HEK293T (cell line): ENCODE data around the gene MORN3.
"Not testable (repeated sequence)": the region's sequence is repeated elsewhere in the genome, so short reads cannot be mapped to it uniquely, and the experiment has no call there.

ENCODE experiments used
- CTCF ChIA-PET: fragments of 350-600 bp; formaldehyde crosslinking; extraction: SDS; loops from one replicate; lab custom pipeline; 2021; ENCODE audit warnings: antibody characterized with exemption, inconsistent platforms; lab: Yijun Ruan, JAX
- POLR2A ChIA-PET: fragments of 350-600 bp; formaldehyde crosslinking; extraction: SDS; loops from one replicate; lab custom pipeline; 2020; ENCODE audit warnings: antibody characterized with exemption, inconsistent platforms; lab: Yijun Ruan, JAX
- DNase-seq: peaks from one replicate; pipeline ENCODE4 v3.0.0; 2012; ENCODE audit warnings: mixed read lengths; ENCODE audit errors: extremely low spot score
- ARNT ChIP-seq: fragments of 450-650 bp; IDR thresholded peaks from 2 replicates; pipeline ENCODE4 v1.6.1; 2017; ENCODE audit warnings: mild to moderate bottlenecking
- BHLHE40 ChIP-seq: fragments of 450-650 bp; IDR thresholded peaks from 2 replicates; pipeline ENCODE4 v1.6.1; 2016; ENCODE audit warnings: mild to moderate bottlenecking, moderate library complexity, borderline replicate concordance
- CTBP1 ChIP-seq: fragments of 450-650 bp; IDR thresholded peaks from 2 replicates; pipeline ENCODE4 v1.6.1; 2016; ENCODE audit warnings: borderline replicate concordance
- ELF4 ChIP-seq: fragments of 450-650 bp; IDR thresholded peaks from 2 replicates; pipeline ENCODE4 v1.6.1; 2017; ENCODE audit warnings: antibody characterized with exemption
- FOXA1 ChIP-seq: fragments of 450-650 bp; IDR thresholded peaks from 2 replicates; pipeline ENCODE4 v1.6.1; 2016; ENCODE audit warnings: mild to moderate bottlenecking
- FOXK2 ChIP-seq: fragments of 450-650 bp; IDR thresholded peaks from 2 replicates; pipeline ENCODE4 v1.6.1; 2016; ENCODE audit warnings: mild to moderate bottlenecking
- FOXM1 ChIP-seq: fragments of 450-650 bp; IDR thresholded peaks from 2 replicates; pipeline ENCODE4 v1.6.1; 2017; ENCODE audit warnings: mild to moderate bottlenecking, borderline replicate concordance
- HDGF ChIP-seq: fragments of 450-650 bp; IDR thresholded peaks from 2 replicates; pipeline ENCODE4 v1.6.1; 2017; ENCODE audit warnings: antibody characterized with exemption, borderline replicate concordance
- L3MBTL2 ChIP-seq: fragments of 450-650 bp; conservative IDR thresholded peaks from 2 replicates; pipeline ENCODE4 v1.6.1; 2016; ENCODE audit warnings: mild to moderate bottlenecking
- LEF1 ChIP-seq: fragments of 450-650 bp; IDR thresholded peaks from 2 replicates; pipeline ENCODE4 v1.6.1; 2017; ENCODE audit warnings: mild to moderate bottlenecking, borderline replicate concordance
- NFRKB ChIP-seq: fragments of 450-650 bp; IDR thresholded peaks from 2 replicates; pipeline ENCODE4 v1.6.1; 2016; ENCODE audit warnings: mild to moderate bottlenecking, moderate library complexity
- SP1 ChIP-seq: fragments of 450-650 bp; IDR thresholded peaks from 2 replicates; pipeline ENCODE4 v1.6.1; 2017
- SUZ12 ChIP-seq: fragments of 450-650 bp; IDR thresholded peaks from 2 replicates; pipeline ENCODE4 v1.6.1; 2016; ENCODE audit warnings: mild to moderate bottlenecking
- TARDBP ChIP-seq: fragments of 450-650 bp; IDR thresholded peaks from 2 replicates; pipeline ENCODE4 v1.6.1; 2016
- ZNF384 ChIP-seq: fragments of 450-650 bp; IDR thresholded peaks from 2 replicates; pipeline ENCODE4 v1.6.1; 2016
- TF ChIP-seq, protein P1 (sequence below): fragments of 450-650 bp; IDR thresholded peaks from 2 replicates; pipeline ENCODE4 v1.6.1; 2016

Gene MORN3

DNA sequence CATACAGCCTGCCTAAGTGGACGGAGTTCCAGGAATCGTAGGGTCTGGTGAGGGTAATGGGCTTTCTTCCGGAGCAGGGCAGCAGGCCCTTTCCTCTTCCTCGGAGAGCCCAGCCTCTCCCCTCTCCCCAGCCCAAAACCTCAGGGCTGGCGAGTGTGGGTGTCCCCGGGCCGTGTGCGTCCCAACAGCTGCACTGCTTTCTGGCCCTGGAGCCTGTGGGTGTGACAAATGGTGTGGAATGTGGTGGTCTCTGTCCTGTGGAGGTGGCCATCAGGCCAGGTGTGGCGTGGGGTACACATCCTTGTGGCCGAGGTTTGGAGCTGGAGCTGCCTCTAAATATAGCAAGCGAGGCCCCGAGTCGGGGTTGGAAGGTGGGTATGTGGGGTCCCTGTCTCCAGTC lies 34.6 kb downstream of the MORN3 start:
- ChIA-PET CTCF (interaction anchor here (2.6 kb wide), 1 partner anchor 34 kb away, joined by 8 read pairs; no protein-coding TSS in a partner anchor), POLR2A (interaction anchor here (2.9 kb wide), 1 partner anchor 8 kb away, joined by 11 read pairs; the partner anchor contains the start of gene ORAI1)
- no peak for TF ChIP-seq LEF1
- TF ChIP-seq L3MBTL2: no peak
- DNase-seq: no peak

DNA sequence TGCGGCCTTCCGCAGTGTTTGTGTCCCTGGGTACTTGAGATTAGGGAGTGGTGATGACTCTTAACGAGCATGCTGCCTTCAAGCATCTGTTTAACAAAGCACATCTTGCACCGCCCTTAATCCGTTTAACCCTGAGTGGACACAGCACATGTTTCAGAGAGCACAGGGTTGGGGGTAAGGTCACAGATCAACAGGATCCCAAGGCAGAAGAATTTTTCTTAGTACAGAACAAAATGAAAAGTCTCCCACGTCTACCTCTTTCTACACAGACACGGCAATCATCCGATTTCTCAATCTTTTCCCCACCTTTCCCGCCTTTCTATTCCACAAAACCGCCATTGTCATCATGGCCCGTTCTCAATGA lies 35.6 kb downstream of the MORN3 start:
- DNase-seq, CTCF ChIA-PET: not testable (repeated sequence)
- POLR2A ChIA-PET: interaction anchor here (1.3 kb wide), 1 partner anchor 52 kb away, joined by 3 read pairs; no protein-coding TSS in a partner anchor

DNA sequence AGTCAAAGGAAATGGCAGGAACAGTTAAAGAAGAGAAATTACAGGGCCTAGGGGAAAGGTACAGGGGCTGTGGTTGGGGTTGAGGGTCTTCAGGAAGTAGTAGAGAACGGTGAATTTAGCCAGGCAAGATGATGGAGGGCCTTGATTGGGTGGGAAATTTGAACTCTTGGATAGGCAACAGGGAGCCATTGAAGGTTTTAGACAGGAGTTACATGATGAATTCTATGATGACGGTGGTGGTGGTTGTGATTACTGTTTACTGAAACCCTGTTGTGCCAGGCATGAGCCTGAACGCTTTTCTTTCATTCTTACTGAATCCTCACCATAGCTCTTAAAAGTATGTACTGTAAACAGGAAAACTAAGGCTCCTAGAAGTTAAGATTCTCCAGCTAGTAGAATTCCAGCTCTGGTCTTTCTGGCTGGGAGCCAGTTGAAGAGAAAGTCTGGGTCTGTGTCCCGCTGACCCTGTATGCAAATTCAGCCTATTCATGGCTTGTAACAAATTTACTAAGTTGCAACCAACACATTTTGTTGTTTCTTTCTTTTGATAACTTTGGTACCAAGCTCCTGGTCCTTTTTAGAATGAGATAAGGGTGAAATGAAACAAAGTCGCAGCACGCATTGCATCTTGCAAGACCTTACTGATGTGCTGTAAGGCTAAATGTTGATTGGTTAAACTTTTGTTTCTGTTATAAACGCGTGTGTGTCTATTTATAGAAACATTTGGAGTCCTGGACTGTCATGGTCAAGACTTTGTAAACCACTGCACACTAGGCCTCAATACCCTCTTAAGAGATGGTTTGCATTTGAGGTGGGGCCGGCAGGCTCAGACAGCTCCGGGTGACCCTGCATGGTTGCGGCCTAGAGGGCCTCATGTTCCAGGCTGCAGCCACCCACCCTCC lies 37.1 kb downstream of the MORN3 start:
- CTCF ChIA-PET: no interaction called here
- no peak for TF ChIP-seq HDGF
- no peak for TF ChIP-seq ZNF384
- TF ChIP-seq ARNT: no peak
- TF ChIP-seq L3MBTL2: no peak
- no peak for TF ChIP-seq SP1
- TF ChIP-seq FOXA1: no peak
- TF ChIP-seq, protein P1, sequence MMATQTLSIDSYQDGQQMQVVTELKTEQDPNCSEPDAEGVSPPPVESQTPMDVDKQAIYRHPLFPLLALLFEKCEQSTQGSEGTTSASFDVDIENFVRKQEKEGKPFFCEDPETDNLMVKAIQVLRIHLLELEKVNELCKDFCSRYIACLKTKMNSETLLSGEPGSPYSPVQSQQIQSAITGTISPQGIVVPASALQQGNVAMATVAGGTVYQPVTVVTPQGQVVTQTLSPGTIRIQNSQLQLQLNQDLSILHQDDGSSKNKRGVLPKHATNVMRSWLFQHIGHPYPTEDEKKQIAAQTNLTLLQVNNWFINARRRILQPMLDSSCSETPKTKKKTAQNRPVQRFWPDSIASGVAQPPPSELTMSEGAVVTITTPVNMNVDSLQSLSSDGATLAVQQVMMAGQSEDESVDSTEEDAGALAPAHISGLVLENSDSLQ: no peak
- TF ChIP-seq ELF4: no peak
- TF ChIP-seq LEF1: no peak
- no peak for TF ChIP-seq BHLHE40
- no peak for TF ChIP-seq FOXK2
- TF ChIP-seq FOXM1: no peak
- no peak for TF ChIP-seq CTBP1
- no peak for TF ChIP-seq NFRKB
- TF ChIP-seq SUZ12: no peak
- POLR2A ChIA-PET: interaction anchor here (1.0 to 1.3 kb wide), 2 partner anchors 32 to 51 kb away, joined by 3 read pairs; no protein-coding TSS in a partner anchor
- DNase-seq: no peak

DNA sequence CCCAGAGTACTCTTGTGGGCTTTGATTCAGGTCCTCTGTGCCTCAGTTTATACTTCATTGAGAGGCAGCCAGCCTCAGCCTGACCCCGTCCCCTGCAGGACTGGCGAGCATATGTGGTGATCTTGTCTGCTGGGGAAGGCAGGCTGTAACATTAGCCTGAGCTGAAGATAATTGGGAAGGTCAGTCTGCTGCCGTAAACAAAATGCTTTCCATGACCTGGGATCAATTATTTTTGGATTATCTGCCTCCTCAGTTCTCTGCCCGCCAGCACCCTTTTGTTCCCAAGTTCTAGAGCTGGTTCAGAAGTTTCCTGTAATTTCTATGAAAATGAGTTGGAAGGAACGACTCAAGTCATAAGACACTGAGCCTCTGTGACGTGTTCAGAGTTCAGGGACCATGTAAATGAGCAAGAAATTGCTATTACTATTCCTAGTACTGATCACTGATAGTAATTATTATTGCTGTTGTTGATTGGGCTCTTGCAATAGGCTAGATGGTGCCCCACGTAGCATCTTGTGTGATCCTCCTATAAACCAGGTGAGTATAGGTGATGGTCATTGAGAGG lies 38.6 kb downstream of the MORN3 start:
- ChIA-PET POLR2A (no interaction called here), CTCF (no interaction called here)
- TF ChIP-seq FOXM1: no peak
- TF ChIP-seq, protein P1: no peak
- no peak for TF ChIP-seq FOXA1
- no peak for TF ChIP-seq ARNT
- no peak for TF ChIP-seq LEF1
- no peak for TF ChIP-seq NFRKB
- no peak for TF ChIP-seq FOXK2
- no peak for TF ChIP-seq CTBP1
- TF ChIP-seq ZNF384: no peak
- no peak for TF ChIP-seq BHLHE40
- no peak for TF ChIP-seq HDGF
- no peak for TF ChIP-seq ELF4
- no peak for TF ChIP-seq SP1
- no peak for TF ChIP-seq TARDBP
- no peak for TF ChIP-seq SUZ12
- no peak for TF ChIP-seq L3MBTL2
- no peak for DNase-seq

DNA sequence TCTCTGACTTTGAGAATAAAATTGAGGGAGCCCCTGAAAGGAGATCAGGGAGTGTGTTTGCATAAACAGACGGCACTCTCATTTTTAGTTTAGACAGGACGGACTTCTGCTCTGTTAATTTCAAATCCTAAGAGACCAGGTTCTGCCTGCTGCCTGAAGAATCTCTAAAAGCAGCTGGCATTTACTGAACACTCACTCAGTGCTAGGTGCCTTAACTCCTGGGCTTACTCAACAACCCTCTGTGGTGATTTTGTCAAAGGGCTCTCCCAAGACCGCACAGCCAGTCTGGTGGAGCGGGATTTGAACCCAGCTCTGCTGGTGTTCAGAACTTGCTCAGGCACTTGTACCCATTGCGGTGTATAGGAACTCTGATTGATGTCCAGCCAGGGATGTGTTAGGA lies 40.9 kb downstream of the MORN3 start:
- TF ChIP-seq FOXK2: no peak
- no peak for TF ChIP-seq ZNF384
- no peak for TF ChIP-seq ARNT
- TF ChIP-seq, protein P1: no peak
- no peak for TF ChIP-seq ELF4
- TF ChIP-seq LEF1: no peak
- no peak for TF ChIP-seq FOXM1
- no peak for DNase-seq
- POLR2A ChIA-PET: interaction anchor here (0.9 to 2.0 kb wide), 3 partner anchors 29 to 228 kb away, joined by 3 to 5 read pairs (median 3); no protein-coding TSS in a partner anchor

DNA sequence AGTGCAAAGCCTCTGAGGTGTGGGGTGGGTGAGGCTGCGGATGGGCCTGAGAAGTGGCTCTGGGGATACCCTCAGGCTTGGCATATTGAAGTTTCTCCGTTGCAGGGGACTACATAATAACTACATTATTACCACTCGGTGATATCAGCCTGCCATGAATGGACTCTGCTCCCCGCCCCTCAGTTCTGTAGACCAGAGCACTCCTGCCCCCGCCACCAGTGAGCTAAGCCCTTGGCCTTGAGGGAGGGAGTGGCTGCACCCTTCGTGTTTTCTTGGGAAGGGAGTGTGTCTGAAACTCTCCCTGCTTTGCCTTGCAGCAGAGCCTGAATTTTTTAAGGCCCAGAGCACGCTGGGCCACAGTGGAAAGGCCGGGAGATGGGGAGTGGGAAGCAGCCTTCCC lies 41.4 kb downstream of the MORN3 start:
- TF ChIP-seq ZNF384 (no peak), HDGF (no peak), LEF1 (no peak), SP1 (no peak), FOXA1 (no peak), FOXM1 (no peak), ARNT (no peak), L3MBTL2 (no peak), CTBP1 (no peak), SUZ12 (no peak), BHLHE40 (no peak), ELF4 (no peak), NFRKB (no peak), FOXK2 (no peak), TARDBP (no peak)
- TF ChIP-seq, protein P1: no peak
- no peak for DNase-seq
- CTCF ChIA-PET: interaction anchor here (0.8 to 1.5 kb wide), 2 partner anchors 40 to 76 kb away, joined by 3 to 4 read pairs; no protein-coding TSS in a partner anchor
- POLR2A ChIA-PET: interaction anchor here (0.9 to 3.2 kb wide), 9 partner anchors 8 to 227 kb away, joined by 3 to 11 read pairs (median 4); no protein-coding TSS in a partner anchor

More for the DNA sequence above, 40.9 kb downstream of the MORN3 start:
- CTCF ChIA-PET: interaction anchor here (0.8 to 1.5 kb wide), 2 partner anchors 40 to 76 kb away, joined by 3 to 4 read pairs; no protein-coding TSS in a partner anchor
